Endothelial cell of umbilical vein (primary cell): Measurements from ENCODE around the gene GMPR2. TPM values are rescaled to one million over a fixed set of nuclear protein-coding genes. Genes with fewer than 3 reads are reported as not detected.

ENCODE experiments used
- BruUV-seq: library from RNA; stranded (reverse); fragments of 400-500 nt; replicated peaks from 2 replicates; lab custom pipeline; 2021; lab: Mats Ljungman, UMichigan
- CTCF ChIA-PET: fragments of 300-600, 350-600 bp; sonication (Branson Sonifier 250); formaldehyde crosslinking; loops from one replicate; lab custom pipeline; 2021; ENCODE audit warnings: antibody characterized with exemption, inconsistent platforms; lab: Charles Lee
- POLR2A ChIA-PET: fragments of 300-600, 350-600 bp; sonication (Branson Sonifier 250); formaldehyde crosslinking; loops from one replicate; lab custom pipeline; 2021; ENCODE audit warnings: antibody characterized with exemption, inconsistent platforms; lab: Charles Lee
- DNase-seq: peaks from one replicate; pipeline ENCODE4 v3.0.0-alpha.2; 2011; ENCODE audit warnings: low read depth, low spot score
- FAIRE-seq: peaks from 2 replicates; lab custom pipeline; 2011; peaks lifted over from hg19 to GRCh38; lab: Jason Lieb, UNC
- H2AFZ ChIP-seq: 2 replicates; pipeline ENCODE4 v1.6.0; 2012; ENCODE audit warnings: low read depth, low read length, control low read depth, inconsistent platforms
- H3K27ac ChIP-seq: 2 replicates; pipeline ENCODE4 v1.5.1; 2011; ENCODE audit warnings: low read depth, mild to moderate bottlenecking, control low read depth, low read length, moderate library complexity; ENCODE audit not compliant: insufficient read depth
- H3K27me3 ChIP-seq, 2 experiments: 2 replicates each; pipeline versions ENCODE4 v1.6.0 to v1.6.1; 2011; ENCODE audit warnings: low read length in 2 of 2, mixed read lengths in 1 of 2; ENCODE audit not compliant: control insufficient read depth in 2 of 2, insufficient read depth in 2 of 2
- H3K36me3 ChIP-seq, 2 experiments: 2 replicates in 1 of 2; 3 replicates in 1 of 2; pipeline ENCODE4 v1.5.1; 2011; ENCODE audit warnings: low read length in 2 of 2, mild to moderate bottlenecking in 1 of 2, moderate library complexity in 1 of 2; ENCODE audit not compliant: control insufficient read depth in 2 of 2, insufficient read depth in 2 of 2; ENCODE audit errors: extremely low read depth in 1 of 2
- H3K4me1 ChIP-seq: 3 replicates; pipeline ENCODE4 v1.5.1; 2011; ENCODE audit warnings: mild to moderate bottlenecking, low read length; ENCODE audit not compliant: control insufficient read depth, insufficient read depth; ENCODE audit errors: extremely low read depth
- H3K4me2 ChIP-seq: 2 replicates; pipeline ENCODE4 v1.6.1; 2011; ENCODE audit warnings: low read length, control low read depth, mixed read lengths; ENCODE audit not compliant: insufficient read depth
- H3K4me3 ChIP-seq, 3 experiments: fragments of 200-600 bp in 1 of 3; sonication (generic), shearing (Covaris generic) in 1 of 3; replicated peaks in 1 of 3; 2 replicates each; pipeline ENCODE4 v1.5.1; 2011 to 2016; ENCODE audit warnings: control low read depth in 3 of 3, low read length in 3 of 3, mild to moderate bottlenecking in 2 of 3, inconsistent platforms in 1 of 3, low read depth in 1 of 3, moderate library complexity in 1 of 3; ENCODE audit not compliant: insufficient read depth in 1 of 3
- H3K79me2 ChIP-seq: 2 replicates; pipeline ENCODE4 v1.6.0; 2012; ENCODE audit warnings: low read length, inconsistent platforms; ENCODE audit not compliant: control insufficient read depth, insufficient read depth
- H3K9ac ChIP-seq: replicated peaks from 2 replicates; pipeline ENCODE3; 2011; ENCODE audit warnings: low read length, control low read depth; ENCODE audit not compliant: insufficient read depth; ENCODE audit errors: extremely low read depth
- H3K9me1 ChIP-seq: replicated peaks from 3 replicates; pipeline ENCODE4 v1.6.0; 2011; ENCODE audit warnings: mild to moderate bottlenecking, low read length; ENCODE audit not compliant: control insufficient read depth, insufficient read depth; ENCODE audit errors: extremely low read depth
- H3K9me3 ChIP-seq: replicated peaks from 2 replicates; pipeline ENCODE4 v1.5.1; 2012; ENCODE audit warnings: low read length, inconsistent platforms; ENCODE audit not compliant: control insufficient read depth, insufficient read depth
- H4K20me1 ChIP-seq: replicated peaks from 2 replicates; pipeline ENCODE3; 2011; ENCODE audit warnings: mild to moderate bottlenecking, low read length; ENCODE audit not compliant: control insufficient read depth, insufficient read depth; ENCODE audit errors: extremely low read depth
- EZH2 ChIP-seq: IDR thresholded peaks from 2 replicates; pipeline ENCODE4 v1.6.1; 2012; ENCODE audit warnings: borderline replicate concordance, low read depth, mild to moderate bottlenecking, moderate library complexity, low read length, inconsistent platforms; ENCODE audit not compliant: severe bottlenecking
- FOS ChIP-seq: IDR thresholded peaks from 2 replicates; pipeline ENCODE4 v1.6.1; 2011; ENCODE audit warnings: mild to moderate bottlenecking, low read length, moderate library complexity, borderline replicate concordance; ENCODE audit not compliant: insufficient read depth
- JUN ChIP-seq: IDR thresholded peaks from 2 replicates; pipeline ENCODE4 v1.6.1; 2011; ENCODE audit warnings: borderline replicate concordance, low read depth; ENCODE audit not compliant: insufficient read length, insufficient read depth
- MAX ChIP-seq: IDR thresholded peaks from 2 replicates; pipeline ENCODE4 v1.6.1; 2011; ENCODE audit not compliant: insufficient read depth, insufficient read length
- POLR2A ChIP-seq: IDR thresholded peaks from 2 replicates; pipeline ENCODE4 v1.6.1; 2012; ENCODE audit warnings: low read depth, mild to moderate bottlenecking, control low read depth, low read length
- dilution Hi-C: fragments of 300-500 bp; cut with MboI; formaldehyde crosslinking; loops from one replicate; pipeline ENCODE4 v1.15.0; 2019; ENCODE audit warnings: low sequenced_read_pairs; ENCODE audit not compliant: extremely low pct_ligation_motif_present
- intact Hi-C: fragments of 100-400 bp; cut with micrococcal nuclease; formaldehyde crosslinking; loops from one replicate; pipeline ENCODE4 v1.10.0; 2022
- polyA plus RNA-seq, 4 experiments: library from polyadenylated mRNA; depleted of rRNA in 3 of 4; stranded (reverse) in 3 of 4; unstranded in 1 of 4; fragments of >200 nt; gene quantifications; 2 replicates each; pipeline versions ENCODE4 v1.2.1 to v1.2.3, GENCODE V29; 2011 to 2012; ENCODE audit warnings: missing spikeins in 1 of 4
- total RNA-seq: library from RNA; stranded (reverse); gene quantifications from 2 replicates; pipeline ENCODE4 v1.2.3, GENCODE V29; 2021

GMPR2 gene
- total and polyA plus RNA-seq, 2 donors (not counting 3 experiments of a cell fraction or from before 2014, with no cell fraction given) = 58.1 to 61.8 TPM

DNA sequence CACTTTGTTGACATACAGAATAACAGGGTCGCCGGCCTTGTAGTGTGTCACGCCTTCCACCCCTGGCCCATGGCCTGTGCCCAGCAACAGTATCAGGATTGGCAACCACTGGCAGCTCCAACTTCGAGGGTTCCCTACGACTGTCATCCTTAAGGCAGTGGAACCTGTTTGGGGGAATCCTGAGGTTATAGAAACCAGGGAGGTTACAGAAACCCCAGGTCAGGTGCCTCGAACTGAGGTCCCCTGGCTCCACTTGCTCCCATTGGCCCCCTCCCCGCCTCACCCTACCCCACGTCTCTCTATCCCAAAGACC lies 37.9 kb upstream of the GMPR2 start:
- Histone ChIP-seq H3K79me2 (peaks cover 35% of the 10 kb centered on the region), H2AFZ (peak overlapping the region; percentile 67), H3K27me3 (no peaks in the 10 kb centered on the region), H3K4me2 (peak overlapping the region; percentile 90), H3K4me1 (peaks cover 16% of the 10 kb centered on the region), H3K9ac (peak overlapping the region; percentile 94), H4K20me1 (no peaks in the 10 kb centered on the region), H3K36me3 (peaks cover 5 to 18% of the 10 kb centered on the region in 2 experiments), H3K4me3 (peak overlapping the region; percentile 19 to 82 (median 69)), H3K27ac (peak overlapping the region; percentile 93), H3K9me3 (no peaks in the 10 kb centered on the region), H3K9me1 (no peaks in the 10 kb centered on the region)
- ChIA-PET POLR2A (interaction anchor here (0.7 to 1.2 kb wide), 2 partner anchors 14 kb away, joined by 3 to 5 read pairs; no protein-coding TSS in a partner anchor), CTCF (interaction anchor here (0.5 to 3.9 kb wide), 5 partner anchors 21 to 237 kb away, joined by 3 to 19 read pairs (median 3); partner anchors contain the start of gene MDP1)
- TF ChIP-seq EZH2 = no peak
- no peak for TF ChIP-seq FOS
- no peak for TF ChIP-seq MAX
- TF ChIP-seq POLR2A = no peak
- TF ChIP-seq JUN = no peak
- BruUV-seq = no TSS peak
- DNase-seq = no peak
- intact Hi-C loops = loop anchor here (1.0 to 2.0 kb wide), 3 partner anchors 18 to 38 kb away; partner anchors contain the start of genes CHMP4A, GMPR2 and NEDD8
- dilution Hi-C loops = no loop called here
- FAIRE-seq = no peak
